IPS DF 4.7 (cell line): ENCODE results near the gene SPEG.
"Not testable (repeated sequence)": the region's sequence is repeated elsewhere in the genome, so short reads cannot be mapped to it uniquely, and the experiment has no call there.

Experiments used
- DNase-seq: peaks from one replicate; pipeline ENCODE4 v3.0.0-alpha.2; 2013; ENCODE audit warnings: low spot score; ENCODE audit errors: extremely low read depth

The SPEG gene

DNA sequence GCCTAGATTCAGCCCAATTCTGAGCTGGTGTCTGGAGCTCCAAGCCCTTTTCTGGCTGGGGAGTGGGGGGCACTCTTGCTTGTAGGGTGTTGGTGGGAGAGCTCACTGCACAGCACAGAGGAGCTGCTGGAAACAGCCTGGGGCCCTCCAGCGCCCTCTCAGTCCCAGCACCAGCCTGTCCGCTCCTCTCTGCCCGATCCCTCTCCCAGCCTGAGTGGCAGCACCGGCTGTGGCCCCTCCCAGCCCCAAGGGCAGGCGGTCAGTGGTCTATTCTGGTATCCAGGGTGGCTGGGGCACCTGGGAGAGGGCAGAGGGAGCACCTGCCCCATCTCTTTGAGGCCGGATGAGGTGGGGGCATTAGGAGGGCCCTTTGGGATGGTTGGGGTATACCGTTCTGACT lies 29.7 kb upstream of the SPEG start:
- no peak for DNase-seq

- DNase-seq, result no peak
Measured at GRCh38 chr2:219405451-219405850, 29.2 kb upstream of the SPEG start.

GRCh38 chr2:219405958-219406860 lies 28.4 kb upstream of the SPEG start:
- no peak for DNase-seq

DNA sequence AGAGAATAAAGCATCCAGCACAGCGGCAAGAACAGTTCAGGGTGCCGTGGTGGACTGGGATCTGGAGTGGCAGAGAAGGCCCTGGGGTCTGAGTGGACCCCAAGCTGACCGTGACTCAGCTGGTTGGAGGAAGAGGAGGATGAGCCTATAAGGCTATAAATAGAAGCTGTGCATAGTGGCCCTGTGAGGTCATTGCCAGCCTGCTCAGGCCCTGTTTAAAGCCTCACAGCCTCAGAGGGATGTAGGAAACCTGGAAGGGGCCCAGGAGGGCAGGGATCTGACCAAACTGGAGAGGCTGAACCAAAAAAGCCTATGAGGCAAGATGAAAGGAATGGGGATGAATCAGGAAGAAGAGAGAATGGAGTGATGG lies 27.8 kb upstream of the SPEG start:
- DNase-seq, result no peak

- DNase-seq, result not testable (repeated sequence)
Measured at GRCh38 chr2:219407343-219407742, 27.3 kb upstream of the SPEG start.

- no peak for DNase-seq
Measured at GRCh38 chr2:219408204-219408603, 26.4 kb upstream of the SPEG start.

DNA sequence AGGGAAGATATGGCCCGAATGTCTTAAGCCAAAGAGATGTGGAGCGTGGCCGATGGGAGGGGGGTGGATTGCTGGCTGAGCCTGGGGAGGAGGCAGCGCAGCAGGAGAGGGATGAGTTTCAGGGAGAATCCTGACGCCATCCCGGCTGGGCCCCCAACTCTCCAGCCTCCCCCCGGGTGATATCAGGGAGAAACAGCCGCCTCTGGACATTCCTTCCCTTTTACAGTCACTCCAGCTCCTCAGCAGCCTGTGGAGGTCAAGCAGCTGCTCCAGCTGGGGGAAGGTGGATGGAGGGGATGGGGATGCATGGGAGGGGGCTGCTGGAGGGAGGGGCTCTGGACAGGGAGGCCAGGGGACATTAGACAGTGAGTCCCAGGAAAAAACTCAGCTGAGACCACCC lies 26.0 kb upstream of the SPEG start:
- DNase-seq, result no peak

DNA sequence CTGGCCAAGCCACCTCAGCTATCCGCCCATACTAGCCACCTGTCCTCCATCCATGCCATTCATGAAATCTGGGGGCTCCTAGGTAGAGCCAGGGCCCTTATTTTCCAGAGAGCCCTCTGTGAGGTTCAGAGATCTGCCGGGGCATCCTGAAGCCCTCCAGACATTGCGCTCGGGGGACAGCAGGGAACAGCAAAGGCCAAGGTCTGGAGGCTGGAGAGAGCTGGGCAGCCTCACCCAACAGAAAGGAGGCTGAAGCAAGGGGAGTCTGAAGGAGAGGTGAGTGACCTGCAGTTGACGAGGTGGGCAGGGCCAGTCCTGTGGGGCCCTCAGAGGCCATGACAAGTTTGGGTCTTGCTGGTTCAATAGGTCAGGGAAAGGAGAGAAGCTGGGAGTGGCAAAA lies 25.0 kb upstream of the SPEG start:
- no peak for DNase-seq

DNA sequence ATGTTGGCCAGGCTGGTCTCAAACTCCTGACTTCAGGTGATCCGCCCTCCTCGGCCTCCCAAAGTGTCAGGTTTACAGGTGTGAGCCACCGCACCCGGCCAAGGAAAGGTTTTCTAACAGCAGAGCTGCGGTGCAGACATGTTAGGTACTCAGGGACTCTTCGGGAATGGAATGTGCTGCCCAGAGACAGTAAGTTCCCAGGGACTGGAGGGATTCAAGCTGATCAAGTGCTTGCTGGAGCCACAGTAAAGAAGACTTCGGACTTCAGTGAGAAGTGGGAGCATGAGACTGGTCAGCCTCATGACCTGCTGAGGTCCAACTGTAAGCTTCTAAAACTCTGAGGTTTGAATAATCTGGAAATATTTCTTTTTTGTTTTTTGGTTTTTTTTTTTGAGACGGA lies 24.3 kb upstream of the SPEG start:
- no peak for DNase-seq

DNA sequence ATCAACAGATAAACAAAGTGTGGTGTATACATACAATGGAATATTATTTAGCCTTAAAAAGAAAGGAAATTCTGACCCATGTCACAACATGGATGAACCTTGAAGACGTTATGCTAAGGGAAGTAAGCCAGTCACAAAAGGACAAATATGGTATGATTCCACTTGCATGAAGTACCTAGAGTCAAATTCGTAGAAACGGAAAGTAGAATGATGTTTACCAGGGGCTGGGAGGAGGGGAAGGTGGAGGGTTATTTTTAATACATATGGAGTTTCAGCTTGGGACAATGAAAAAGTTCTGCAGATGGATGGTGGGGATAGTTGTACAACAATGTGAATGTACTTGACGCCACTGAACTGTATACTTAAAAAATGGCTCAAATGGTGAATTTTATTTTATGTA lies 19.8 kb upstream of the SPEG start:
- no peak for DNase-seq

- no peak for DNase-seq
Measured at GRCh38 chr2:219415580-219416234, 18.9 kb upstream of the SPEG start.

DNA sequence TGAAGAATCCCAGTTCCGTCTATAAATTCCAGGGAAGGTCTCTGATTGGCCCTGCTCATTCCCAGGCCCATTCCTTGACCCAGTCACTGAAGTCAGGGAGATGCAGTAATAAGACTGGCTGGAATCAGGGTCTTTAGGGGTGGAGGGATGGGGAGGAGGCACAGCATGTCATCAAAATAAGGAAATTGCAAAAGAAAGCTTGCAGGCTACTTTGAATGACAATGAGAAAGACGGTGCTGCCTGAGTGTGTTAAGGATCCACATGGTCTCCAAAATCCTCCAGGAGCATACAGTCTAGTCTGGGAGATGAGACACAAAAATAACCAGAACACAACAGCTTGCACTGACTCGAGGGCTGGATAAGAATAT lies 18.4 kb upstream of the SPEG start:
- peak; percentile 38 for DNase-seq

GRCh38 chr2:219416938-219417337 lies 17.7 kb upstream of the SPEG start:
- DNase-seq, result no peak

- no peak for DNase-seq
Measured at GRCh38 chr2:219417374-219417773, 17.3 kb upstream of the SPEG start.

- no peak for DNase-seq
Measured at GRCh38 chr2:219418155-219419011, 16.3 kb upstream of the SPEG start, which contains the start of gene DES. DES (plus strand) TSS chr2:219418377; CDS start chr2:219418463, 86 bp downstream.

GRCh38 chr2:219419012-219419324 lies 15.7 kb upstream of the SPEG start:
- no peak for DNase-seq

DNA sequence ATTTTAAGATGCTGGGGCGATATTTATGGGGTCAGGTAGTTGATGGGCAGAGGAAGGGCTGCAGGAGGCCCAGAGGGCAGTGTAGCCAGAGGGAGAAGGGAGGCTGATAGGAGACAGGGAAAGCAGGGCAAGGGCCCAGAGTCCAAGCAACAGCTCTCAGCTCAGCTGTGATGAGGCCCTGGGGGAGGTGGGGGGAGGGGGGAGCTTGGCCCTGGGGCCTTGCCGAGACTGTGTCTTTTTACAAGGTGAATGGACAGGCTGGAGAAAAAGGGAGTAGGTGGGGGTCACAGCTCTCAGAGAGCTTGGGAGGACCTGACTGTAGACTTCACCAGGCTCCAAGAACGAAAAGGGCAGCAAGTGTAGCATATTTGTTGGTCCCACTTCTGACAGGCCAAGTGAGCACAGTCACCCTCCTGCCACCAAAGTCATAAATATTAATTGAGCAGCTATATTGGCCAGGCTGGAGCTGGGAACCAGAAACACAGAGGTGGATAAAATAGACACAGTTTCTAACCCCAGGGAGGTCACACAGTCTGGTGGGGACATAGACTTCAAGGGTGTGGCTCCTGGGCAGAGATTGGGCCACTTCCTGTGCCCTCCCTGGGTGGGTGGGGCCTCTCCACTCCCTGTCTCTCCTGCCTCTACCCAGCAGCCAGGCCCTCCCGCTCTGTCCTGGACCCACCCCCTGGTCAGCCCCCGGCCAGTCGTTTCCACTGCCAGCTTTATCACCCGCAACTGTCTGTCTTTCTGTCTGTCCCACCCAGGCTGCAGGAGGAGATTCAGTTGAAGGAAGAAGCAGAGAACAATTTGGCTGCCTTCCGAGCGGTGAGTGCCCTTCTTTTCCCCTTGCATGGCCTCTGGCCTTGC lies 15.1 kb upstream of the SPEG start:
- DNase-seq, result no peak

DNA sequence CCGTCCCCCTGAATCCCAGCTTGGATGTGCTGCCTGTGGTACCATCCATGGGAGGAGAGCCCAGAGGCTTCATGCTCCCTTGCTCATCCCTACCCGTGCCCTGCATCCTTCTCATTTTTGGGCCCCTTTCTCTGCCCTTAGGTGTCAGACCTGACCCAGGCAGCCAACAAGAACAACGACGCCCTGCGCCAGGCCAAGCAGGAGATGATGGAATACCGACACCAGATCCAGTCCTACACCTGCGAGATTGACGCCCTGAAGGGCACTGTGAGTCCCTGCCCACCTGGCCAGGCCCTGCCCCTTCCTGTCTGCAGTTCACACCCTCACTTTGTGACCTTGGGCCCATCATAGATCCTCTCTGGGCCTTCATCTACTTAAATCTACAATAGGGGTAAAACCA lies 14.0 kb upstream of the SPEG start:
- no peak for DNase-seq

- no peak for DNase-seq
Measured at GRCh38 chr2:219421323-219421722, 13.3 kb upstream of the SPEG start.

- no peak for DNase-seq
Measured at GRCh38 chr2:219422952-219423534, 11.6 kb upstream of the SPEG start.
